ENCODE measurements around the gene ACACA. TPM values are rescaled to one million over a fixed set of nuclear protein-coding genes. Genes with fewer than 3 reads are reported as not detected.

The ACACA gene
- total and polyA plus RNA-seq, 2 experiments from 2014 or later: 59.6 to 164 TPM

DNA sequence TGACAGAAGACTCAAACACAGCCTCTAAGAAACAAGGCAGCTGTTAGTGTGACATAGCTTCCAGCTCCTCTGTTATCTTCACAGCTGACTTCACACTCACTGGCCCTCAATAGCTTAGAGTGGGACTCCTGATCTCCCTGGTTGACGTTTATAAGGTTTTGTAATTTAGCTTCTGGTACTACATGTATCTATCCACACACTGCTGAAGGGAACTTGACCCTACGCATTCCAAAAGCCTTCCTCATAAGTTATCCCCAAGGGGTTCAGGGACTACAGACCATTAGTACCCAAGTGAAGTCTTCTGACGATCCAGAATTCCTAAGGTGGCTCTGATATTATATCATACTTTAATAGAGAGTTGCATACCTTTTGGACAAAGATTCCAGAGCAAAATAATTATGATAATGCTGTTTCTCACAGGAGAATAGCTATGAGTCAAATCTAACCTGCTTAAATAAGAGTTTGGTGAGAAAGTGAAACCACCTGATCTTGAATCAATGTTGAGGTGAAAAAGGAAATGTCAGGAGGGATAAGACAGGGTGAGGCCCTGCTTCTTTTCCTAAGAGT, 14.5 kb downstream of the ACACA start (continued):
- TF ChIP-seq, protein P1, sequence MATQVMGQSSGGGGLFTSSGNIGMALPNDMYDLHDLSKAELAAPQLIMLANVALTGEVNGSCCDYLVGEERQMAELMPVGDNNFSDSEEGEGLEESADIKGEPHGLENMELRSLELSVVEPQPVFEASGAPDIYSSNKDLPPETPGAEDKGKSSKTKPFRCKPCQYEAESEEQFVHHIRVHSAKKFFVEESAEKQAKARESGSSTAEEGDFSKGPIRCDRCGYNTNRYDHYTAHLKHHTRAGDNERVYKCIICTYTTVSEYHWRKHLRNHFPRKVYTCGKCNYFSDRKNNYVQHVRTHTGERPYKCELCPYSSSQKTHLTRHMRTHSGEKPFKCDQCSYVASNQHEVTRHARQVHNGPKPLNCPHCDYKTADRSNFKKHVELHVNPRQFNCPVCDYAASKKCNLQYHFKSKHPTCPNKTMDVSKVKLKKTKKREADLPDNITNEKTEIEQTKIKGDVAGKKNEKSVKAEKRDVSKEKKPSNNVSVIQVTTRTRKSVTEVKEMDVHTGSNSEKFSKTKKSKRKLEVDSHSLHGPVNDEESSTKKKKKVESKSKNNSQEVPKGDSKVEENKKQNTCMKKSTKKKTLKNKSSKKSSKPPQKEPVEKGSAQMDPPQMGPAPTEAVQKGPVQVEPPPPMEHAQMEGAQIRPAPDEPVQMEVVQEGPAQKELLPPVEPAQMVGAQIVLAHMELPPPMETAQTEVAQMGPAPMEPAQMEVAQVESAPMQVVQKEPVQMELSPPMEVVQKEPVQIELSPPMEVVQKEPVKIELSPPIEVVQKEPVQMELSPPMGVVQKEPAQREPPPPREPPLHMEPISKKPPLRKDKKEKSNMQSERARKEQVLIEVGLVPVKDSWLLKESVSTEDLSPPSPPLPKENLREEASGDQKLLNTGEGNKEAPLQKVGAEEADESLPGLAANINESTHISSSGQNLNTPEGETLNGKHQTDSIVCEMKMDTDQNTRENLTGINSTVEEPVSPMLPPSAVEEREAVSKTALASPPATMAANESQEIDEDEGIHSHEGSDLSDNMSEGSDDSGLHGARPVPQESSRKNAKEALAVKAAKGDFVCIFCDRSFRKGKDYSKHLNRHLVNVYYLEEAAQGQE (IDR thresholded peaks at IDR 0.05; ENCODE audit: unreplicated experiment): no peak
- no peak for TF ChIP-seq EZH2 (IDR thresholded peaks at IDR 0.05; ENCODE audit: low read depth, unreplicated experiment)
- no peak for TF ChIP-seq EZH2phosphoT487 (IDR thresholded peaks at IDR 0.05; ENCODE audit: unreplicated experiment)
- TF ChIP-seq ZNF331 (CRISPR knock-in tag; IDR thresholded peaks at IDR 0.05; ENCODE audit: low read depth): no peak

DNA sequence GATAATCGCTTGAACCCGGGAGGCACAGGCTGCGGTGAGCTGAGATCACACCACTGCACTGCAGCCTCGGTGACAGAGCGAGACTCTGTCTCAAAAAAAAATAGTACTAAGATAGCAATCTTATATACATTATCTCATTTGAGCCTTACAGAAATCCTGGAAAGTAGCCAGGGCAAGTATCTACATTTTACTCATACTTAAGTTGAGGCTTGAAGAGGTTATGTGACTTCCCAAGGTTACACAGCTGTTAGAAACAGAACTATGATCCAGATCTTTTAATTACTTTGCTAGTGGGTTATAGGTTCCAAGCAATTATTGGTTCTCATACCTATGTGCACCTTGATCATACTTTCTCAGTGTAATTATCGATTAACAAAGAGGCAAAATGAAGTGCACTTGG, 15.5 kb downstream of the ACACA start:
- Histone ChIP-seq H3K4me3 (no peak overlapping the region), H3K27ac (ENCODE audit: low read depth) (no peak overlapping the region), H3K36me3 (ENCODE audit: insufficient read depth) (no peaks in the 10 kb centered on the region), H3K9me2 (ENCODE audit: insufficient read depth) (no peaks in the 10 kb centered on the region), H3K27me3 (ENCODE audit: insufficient read depth) (no peaks in the 10 kb centered on the region), H2AFZ (no peak overlapping the region), H3K79me2 (replicated peaks; ENCODE audit: insufficient read depth) (no peaks in the 10 kb centered on the region), H4K20me1 (replicated peaks; ENCODE audit: insufficient read depth) (no peaks in the 10 kb centered on the region), H3F3A (replicated peaks; ENCODE audit: low read depth) (no peaks in the 10 kb centered on the region), H3K4me2 (no peak overlapping the region), H3K4me1 (ENCODE audit: insufficient read depth) (no peaks in the 10 kb centered on the region; the same call in 1 of the 2 replicates)
- Mint-ChIP-seq H3K27me3 (ENCODE audit: insufficient read depth, low read depth, poor library complexity) (peaks cover 5% of the 10 kb centered on the region), H3K27ac (no peak overlapping the region), H3K9me3 (no peaks in the 10 kb centered on the region), H3K4me3 (no peak overlapping the region), H3K36me3 (ENCODE audit: low read depth) (no peaks in the 10 kb centered on the region), H3K4me1 (peaks cover 3% of the 10 kb centered on the region; the same call in 2 of the 3 replicates)
- ATAC-seq: no peak
- no peak for DNase-seq (ENCODE audit: low spot score)
- TF ChIP-seq ZNF331 (CRISPR knock-in tag; IDR thresholded peaks at IDR 0.05; ENCODE audit: low read depth): no peak
- TF ChIP-seq, protein P2, sequence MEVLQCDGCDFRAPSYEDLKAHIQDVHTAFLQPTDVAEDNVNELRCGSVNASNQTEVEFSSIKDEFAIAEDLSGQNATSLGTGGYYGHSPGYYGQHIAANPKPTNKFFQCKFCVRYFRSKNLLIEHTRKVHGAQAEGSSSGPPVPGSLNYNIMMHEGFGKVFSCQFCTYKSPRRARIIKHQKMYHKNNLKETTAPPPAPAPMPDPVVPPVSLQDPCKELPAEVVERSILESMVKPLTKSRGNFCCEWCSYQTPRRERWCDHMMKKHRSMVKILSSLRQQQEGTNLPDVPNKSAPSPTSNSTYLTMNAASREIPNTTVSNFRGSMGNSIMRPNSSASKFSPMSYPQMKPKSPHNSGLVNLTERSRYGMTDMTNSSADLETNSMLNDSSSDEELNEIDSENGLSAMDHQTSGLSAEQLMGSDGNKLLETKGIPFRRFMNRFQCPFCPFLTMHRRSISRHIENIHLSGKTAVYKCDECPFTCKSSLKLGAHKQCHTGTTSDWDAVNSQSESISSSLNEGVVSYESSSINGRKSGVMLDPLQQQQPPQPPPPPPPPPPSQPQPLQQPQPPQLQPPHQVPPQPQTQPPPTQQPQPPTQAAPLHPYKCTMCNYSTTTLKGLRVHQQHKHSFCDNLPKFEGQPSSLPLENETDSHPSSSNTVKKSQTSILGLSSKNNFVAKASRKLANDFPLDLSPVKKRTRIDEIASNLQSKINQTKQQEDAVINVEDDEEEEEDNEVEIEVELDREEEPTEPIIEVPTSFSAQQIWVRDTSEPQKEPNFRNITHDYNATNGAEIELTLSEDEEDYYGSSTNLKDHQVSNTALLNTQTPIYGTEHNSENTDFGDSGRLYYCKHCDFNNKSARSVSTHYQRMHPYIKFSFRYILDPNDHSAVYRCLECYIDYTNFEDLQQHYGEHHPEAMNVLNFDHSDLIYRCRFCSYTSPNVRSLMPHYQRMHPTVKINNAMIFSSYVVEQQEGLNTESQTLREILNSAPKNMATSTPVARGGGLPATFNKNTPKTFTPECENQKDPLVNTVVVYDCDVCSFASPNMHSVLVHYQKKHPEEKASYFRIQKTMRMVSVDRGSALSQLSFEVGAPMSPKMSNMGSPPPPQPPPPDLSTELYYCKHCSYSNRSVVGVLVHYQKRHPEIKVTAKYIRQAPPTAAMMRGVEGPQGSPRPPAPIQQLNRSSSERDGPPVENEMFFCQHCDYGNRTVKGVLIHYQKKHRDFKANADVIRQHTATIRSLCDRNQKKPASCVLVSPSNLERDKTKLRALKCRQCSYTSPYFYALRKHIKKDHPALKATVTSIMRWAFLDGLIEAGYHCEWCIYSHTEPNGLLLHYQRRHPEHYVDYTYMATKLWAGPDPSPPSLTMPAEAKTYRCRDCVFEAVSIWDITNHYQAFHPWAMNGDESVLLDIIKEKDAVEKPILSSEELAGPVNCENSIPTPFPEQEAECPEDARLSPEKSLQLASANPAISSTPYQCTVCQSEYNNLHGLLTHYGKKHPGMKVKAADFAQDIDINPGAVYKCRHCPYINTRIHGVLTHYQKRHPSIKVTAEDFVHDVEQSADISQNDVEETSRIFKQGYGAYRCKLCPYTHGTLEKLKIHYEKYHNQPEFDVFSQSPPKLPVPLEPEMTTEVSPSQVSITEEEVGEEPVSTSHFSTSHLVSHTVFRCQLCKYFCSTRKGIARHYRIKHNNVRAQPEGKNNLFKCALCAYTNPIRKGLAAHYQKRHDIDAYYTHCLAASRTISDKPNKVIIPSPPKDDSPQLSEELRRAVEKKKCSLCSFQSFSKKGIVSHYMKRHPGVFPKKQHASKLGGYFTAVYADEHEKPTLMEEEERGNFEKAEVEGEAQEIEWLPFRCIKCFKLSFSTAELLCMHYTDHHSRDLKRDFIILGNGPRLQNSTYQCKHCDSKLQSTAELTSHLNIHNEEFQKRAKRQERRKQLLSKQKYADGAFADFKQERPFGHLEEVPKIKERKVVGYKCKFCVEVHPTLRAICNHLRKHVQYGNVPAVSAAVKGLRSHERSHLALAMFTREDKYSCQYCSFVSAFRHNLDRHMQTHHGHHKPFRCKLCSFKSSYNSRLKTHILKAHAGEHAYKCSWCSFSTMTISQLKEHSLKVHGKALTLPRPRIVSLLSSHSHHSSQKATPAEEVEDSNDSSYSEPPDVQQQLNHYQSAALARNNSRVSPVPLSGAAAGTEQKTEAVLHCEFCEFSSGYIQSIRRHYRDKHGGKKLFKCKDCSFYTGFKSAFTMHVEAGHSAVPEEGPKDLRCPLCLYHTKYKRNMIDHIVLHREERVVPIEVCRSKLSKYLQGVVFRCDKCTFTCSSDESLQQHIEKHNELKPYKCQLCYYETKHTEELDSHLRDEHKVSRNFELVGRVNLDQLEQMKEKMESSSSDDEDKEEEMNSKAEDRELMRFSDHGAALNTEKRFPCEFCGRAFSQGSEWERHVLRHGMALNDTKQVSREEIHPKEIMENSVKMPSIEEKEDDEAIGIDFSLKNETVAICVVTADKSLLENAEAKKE (CRISPR knock-in tag; IDR thresholded peaks at IDR 0.05): no peak
- TF ChIP-seq, protein P3, sequence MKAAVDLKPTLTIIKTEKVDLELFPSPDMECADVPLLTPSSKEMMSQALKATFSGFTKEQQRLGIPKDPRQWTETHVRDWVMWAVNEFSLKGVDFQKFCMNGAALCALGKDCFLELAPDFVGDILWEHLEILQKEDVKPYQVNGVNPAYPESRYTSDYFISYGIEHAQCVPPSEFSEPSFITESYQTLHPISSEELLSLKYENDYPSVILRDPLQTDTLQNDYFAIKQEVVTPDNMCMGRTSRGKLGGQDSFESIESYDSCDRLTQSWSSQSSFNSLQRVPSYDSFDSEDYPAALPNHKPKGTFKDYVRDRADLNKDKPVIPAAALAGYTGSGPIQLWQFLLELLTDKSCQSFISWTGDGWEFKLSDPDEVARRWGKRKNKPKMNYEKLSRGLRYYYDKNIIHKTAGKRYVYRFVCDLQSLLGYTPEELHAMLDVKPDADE (IDR thresholded peaks at IDR 0.05): no peak
- TF ChIP-seq, protein P4, sequence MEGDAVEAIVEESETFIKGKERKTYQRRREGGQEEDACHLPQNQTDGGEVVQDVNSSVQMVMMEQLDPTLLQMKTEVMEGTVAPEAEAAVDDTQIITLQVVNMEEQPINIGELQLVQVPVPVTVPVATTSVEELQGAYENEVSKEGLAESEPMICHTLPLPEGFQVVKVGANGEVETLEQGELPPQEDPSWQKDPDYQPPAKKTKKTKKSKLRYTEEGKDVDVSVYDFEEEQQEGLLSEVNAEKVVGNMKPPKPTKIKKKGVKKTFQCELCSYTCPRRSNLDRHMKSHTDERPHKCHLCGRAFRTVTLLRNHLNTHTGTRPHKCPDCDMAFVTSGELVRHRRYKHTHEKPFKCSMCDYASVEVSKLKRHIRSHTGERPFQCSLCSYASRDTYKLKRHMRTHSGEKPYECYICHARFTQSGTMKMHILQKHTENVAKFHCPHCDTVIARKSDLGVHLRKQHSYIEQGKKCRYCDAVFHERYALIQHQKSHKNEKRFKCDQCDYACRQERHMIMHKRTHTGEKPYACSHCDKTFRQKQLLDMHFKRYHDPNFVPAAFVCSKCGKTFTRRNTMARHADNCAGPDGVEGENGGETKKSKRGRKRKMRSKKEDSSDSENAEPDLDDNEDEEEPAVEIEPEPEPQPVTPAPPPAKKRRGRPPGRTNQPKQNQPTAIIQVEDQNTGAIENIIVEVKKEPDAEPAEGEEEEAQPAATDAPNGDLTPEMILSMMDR (conservative IDR thresholded peaks at IDR 0.05; ENCODE audit: low read depth in 2 of 2): no peak
- no peak for TF ChIP-seq EZH2phosphoT487 (IDR thresholded peaks at IDR 0.05; ENCODE audit: unreplicated experiment)
- no peak for TF ChIP-seq NANOG (IDR thresholded peaks at IDR 0.05; ENCODE audit: borderline replicate concordance)

Data from GM23338 (cell line).